Keratinocyte (primary cell): ENCODE data around the gene FAM13A. TPM values are rescaled to one million over a fixed set of nuclear protein-coding genes. Genes with fewer than 3 reads are reported as not detected.

Experiments used
- DNase-seq: peaks from one replicate; pipeline ENCODE4 v3.0.0-alpha.2; 2011; ENCODE audit warnings: low read depth, missing footprints, low spot score
- FAIRE-seq: peaks from 2 replicates; lab custom pipeline; 2011; peaks lifted over from hg19 to GRCh38; lab: Jason Lieb, UNC
- H2AFZ ChIP-seq: 2 replicates; pipeline ENCODE4 v1.6.0; 2012; ENCODE audit warnings: low read length, control low read depth, inconsistent platforms; ENCODE audit not compliant: control insufficient read depth
- H3K27ac ChIP-seq: 2 replicates; pipeline ENCODE4 v1.5.1; 2011; ENCODE audit warnings: low read length; ENCODE audit not compliant: control insufficient read depth, insufficient read depth
- H3K27me3 ChIP-seq: 3 replicates; pipeline ENCODE4 v1.6.0; 2011; ENCODE audit warnings: low read length; ENCODE audit not compliant: control insufficient read depth, insufficient read depth; ENCODE audit errors: extremely low read depth
- H3K36me3 ChIP-seq, 2 experiments: 2 replicates in 1 of 2; 3 replicates in 1 of 2; pipeline ENCODE4 v1.5.1; 2011; ENCODE audit warnings: low read length in 2 of 2, mild to moderate bottlenecking in 1 of 2; ENCODE audit not compliant: control insufficient read depth in 2 of 2, insufficient read depth in 2 of 2; ENCODE audit errors: extremely low read depth in 1 of 2
- H3K4me1 ChIP-seq: 3 replicates; pipeline ENCODE4 v1.5.1; 2011; ENCODE audit warnings: low read length; ENCODE audit not compliant: control insufficient read depth, insufficient read depth; ENCODE audit errors: extremely low read depth
- H3K4me2 ChIP-seq: 3 replicates; pipeline ENCODE4 v1.6.0; 2011; ENCODE audit warnings: low read depth, low read length; ENCODE audit not compliant: control insufficient read depth, insufficient read depth; ENCODE audit errors: extremely low read depth
- H3K4me3 ChIP-seq, 3 experiments: fragments of 200-600 bp in 1 of 3; sonication (generic) in 1 of 3; 2 replicates in 2 of 3; 3 replicates in 1 of 3; pipeline ENCODE4 v1.5.1; 2011 to 2016; ENCODE audit warnings: low read length in 3 of 3, mild to moderate bottlenecking in 3 of 3, control low read depth in 2 of 3, inconsistent platforms in 1 of 3, low read depth in 1 of 3, mixed read lengths in 1 of 3, mixed run types in 1 of 3, moderate library complexity in 1 of 3; ENCODE audit not compliant: control insufficient read depth in 2 of 3, insufficient read depth in 2 of 3; ENCODE audit errors: extremely low read depth in 1 of 3
- H3K79me2 ChIP-seq: 2 replicates; pipeline ENCODE4 v1.6.0; 2012; ENCODE audit warnings: low read length; ENCODE audit not compliant: control insufficient read depth, insufficient read depth
- H3K9ac ChIP-seq: 3 replicates; pipeline ENCODE4 v1.6.0; 2011; ENCODE audit warnings: low read length; ENCODE audit not compliant: control insufficient read depth, insufficient read depth; ENCODE audit errors: extremely low read depth
- H3K9me1 ChIP-seq: 3 replicates; pipeline ENCODE4 v1.6.0; 2011; ENCODE audit warnings: low read length; ENCODE audit not compliant: control insufficient read depth, insufficient read depth; ENCODE audit errors: extremely low read depth
- H3K9me3 ChIP-seq: 2 replicates; pipeline ENCODE4 v1.5.1; 2012; ENCODE audit warnings: low read depth, low read length; ENCODE audit not compliant: control insufficient read depth
- H4K20me1 ChIP-seq: 3 replicates; pipeline ENCODE4 v1.6.0; 2011; ENCODE audit warnings: low read length; ENCODE audit not compliant: control insufficient read depth, insufficient read depth; ENCODE audit errors: extremely low read depth
- CTCF ChIP-seq, 3 experiments: IDR thresholded peaks in 1 of 3; conservative IDR thresholded peaks in 1 of 3; optimal IDR thresholded peaks in 1 of 3; 2 replicates in 2 of 3; 3 replicates in 1 of 3; pipeline versions ENCODE3 to v1.5.1; 2011; ENCODE audit warnings: low read length in 3 of 3, mild to moderate bottlenecking in 3 of 3, moderate library complexity in 2 of 3, control low read depth in 1 of 3, inconsistent platforms in 1 of 3; ENCODE audit not compliant: insufficient read depth in 2 of 3; ENCODE audit errors: extremely low read depth in 1 of 3
- EZH2 ChIP-seq: IDR thresholded peaks from one replicate; pipeline ENCODE4 v1.6.1; 2012; ENCODE audit warnings: inconsistent platforms, mild to moderate bottlenecking, low read length, moderate library complexity
- dilution Hi-C: fragments of 300-500 bp; cut with MboI; formaldehyde crosslinking; loops from one replicate; pipeline ENCODE4 v1.7.0; 2020; ENCODE audit warnings: low sequenced_read_pairs; ENCODE audit not compliant: extremely low pct_ligation_motif_present
- polyA plus RNA-seq, 5 experiments: library from polyadenylated mRNA; depleted of rRNA in 3 of 5; stranded (reverse) in 3 of 5; stranded (forward) in 1 of 5; unstranded in 1 of 5; fragments of >200 nt; gene quantifications; 1 replicate in 1 of 5; 2 replicates in 3 of 5; 3 replicates in 1 of 5; pipeline versions ENCODE4 v1.2.1 to v1.2.3, GENCODE V29; 2011 to 2012; ENCODE audit warnings: missing spikeins in 2 of 5, low read depth in 1 of 5, low replicate concordance in 1 of 5

The FAM13A gene
- polyA plus RNA-seq, 1 donor (not counting 4 experiments of a cell fraction or from before 2014, with no cell fraction given), result 6.0 TPM

DNA sequence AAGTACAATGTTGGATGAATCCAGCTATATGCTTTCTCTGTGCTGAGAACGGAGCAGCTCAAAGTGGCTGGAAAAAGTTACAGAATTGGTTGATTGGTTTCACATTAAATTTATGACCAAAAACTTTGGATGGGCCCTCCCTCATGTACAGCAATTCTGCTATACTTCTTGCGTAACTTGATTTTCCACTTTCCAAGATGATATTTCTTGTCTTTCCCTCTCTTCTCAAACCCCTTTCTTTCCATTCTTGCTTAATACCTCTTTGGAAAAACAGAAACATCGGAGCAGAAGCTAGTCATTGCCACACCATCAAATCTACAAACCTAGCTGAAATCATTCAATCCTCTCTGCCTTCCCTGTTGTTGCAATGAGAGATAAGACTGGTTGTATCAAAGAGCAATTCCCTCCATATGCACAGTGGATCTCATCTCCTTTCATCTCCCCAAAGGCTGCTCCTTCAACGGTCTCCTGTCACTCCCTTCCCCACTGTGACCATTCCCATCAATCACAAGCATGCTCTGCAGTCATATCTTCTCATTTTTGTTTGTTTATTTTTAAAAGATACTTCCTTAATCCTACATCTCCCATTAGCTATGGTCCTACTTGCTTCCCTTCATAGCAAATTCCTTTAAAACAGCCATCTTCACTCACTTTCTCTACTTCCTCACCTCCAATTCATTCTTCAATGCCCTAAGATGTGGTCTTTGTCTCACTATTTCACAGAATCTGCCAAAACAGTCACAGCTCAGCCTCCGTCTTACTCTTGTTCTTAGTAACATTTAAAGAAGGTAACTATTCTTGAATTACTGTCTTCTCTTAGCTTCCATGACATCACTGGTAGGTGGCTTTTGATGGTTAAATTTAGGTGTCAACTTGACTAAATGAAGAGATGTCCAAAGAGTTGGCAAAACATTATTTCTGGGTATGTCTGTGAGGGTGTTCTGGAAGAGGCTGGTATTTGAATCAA is 145.5 kb downstream of the FAM13A start:
- dilution Hi-C loops, result no loop called here
- FAIRE-seq, result no peak
- no peaks in the 10 kb centered on the region for H3K4me1 ChIP-seq

DNA sequence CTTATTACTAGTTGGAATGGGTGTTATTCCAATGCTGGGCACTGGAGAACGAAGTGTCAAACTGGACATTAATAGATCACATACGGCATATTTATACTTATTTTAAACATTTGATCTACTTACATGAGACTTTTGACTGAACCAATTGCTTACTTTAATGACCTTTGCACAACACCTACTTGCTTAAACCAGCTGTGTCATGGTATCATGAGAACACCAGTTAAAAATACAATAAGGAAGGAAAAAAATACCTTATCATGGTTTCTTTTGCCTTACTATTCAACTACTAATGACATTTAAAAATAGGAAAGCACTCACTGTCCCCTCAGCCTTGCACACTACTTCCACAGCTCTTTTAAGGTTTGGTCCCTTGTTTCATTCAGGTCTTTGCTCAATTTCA is 146.9 kb downstream of the FAM13A start:
- Histone ChIP-seq H3K9ac (no peak overlapping the region), H3K27ac (no peak overlapping the region), H4K20me1 (no peaks in the 10 kb centered on the region), H2AFZ (no peak overlapping the region), H3K79me2 (no peaks in the 10 kb centered on the region), H3K4me1 (no peaks in the 10 kb centered on the region), H3K9me1 (no peaks in the 10 kb centered on the region), H3K9me3 (no peaks in the 10 kb centered on the region), H3K36me3 (no peaks in the 10 kb centered on the region), H3K4me2 (no peak overlapping the region), H3K4me3 (no peak overlapping the region), H3K27me3 (no peaks in the 10 kb centered on the region)
- no peak for TF ChIP-seq CTCF (optimal IDR thresholded peaks at IDR 0.05 in 1 of 3, IDR thresholded peaks at IDR 0.05 in 1 of 3, conservative IDR thresholded peaks at IDR 0.05 in 1 of 3; ENCODE audit: extremely low read depth in 1 of 3, insufficient read depth in 2 of 3, low read length in 3 of 3)
- TF ChIP-seq EZH2, result no peak
- dilution Hi-C loops, result no loop called here
- DNase-seq, result no peak
- FAIRE-seq, result no peak

More for the DNA sequence above, 145.5 kb downstream of the FAM13A start:
- Histone ChIP-seq H4K20me1 (no peaks in the 10 kb centered on the region), H3K79me2 (no peaks in the 10 kb centered on the region), H3K4me3 (no peak overlapping the region), H3K9me1 (no peaks in the 10 kb centered on the region), H3K9me3 (no peaks in the 10 kb centered on the region), H2AFZ (no peak overlapping the region), H3K27ac (no peak overlapping the region), H3K4me2 (no peak overlapping the region), H3K9ac (no peak overlapping the region), H3K36me3 (no peaks in the 10 kb centered on the region), H3K27me3 (no peaks in the 10 kb centered on the region)
- no peak for TF ChIP-seq CTCF (optimal IDR thresholded peaks at IDR 0.05 in 1 of 3, IDR thresholded peaks at IDR 0.05 in 1 of 3, conservative IDR thresholded peaks at IDR 0.05 in 1 of 3; ENCODE audit: extremely low read depth in 1 of 3, insufficient read depth in 2 of 3, low read length in 3 of 3)
- TF ChIP-seq EZH2, result no peak
- DNase-seq, result no peak
